ENCODE results near the gene PTP4A2.

PTP4A2 gene

DNA sequence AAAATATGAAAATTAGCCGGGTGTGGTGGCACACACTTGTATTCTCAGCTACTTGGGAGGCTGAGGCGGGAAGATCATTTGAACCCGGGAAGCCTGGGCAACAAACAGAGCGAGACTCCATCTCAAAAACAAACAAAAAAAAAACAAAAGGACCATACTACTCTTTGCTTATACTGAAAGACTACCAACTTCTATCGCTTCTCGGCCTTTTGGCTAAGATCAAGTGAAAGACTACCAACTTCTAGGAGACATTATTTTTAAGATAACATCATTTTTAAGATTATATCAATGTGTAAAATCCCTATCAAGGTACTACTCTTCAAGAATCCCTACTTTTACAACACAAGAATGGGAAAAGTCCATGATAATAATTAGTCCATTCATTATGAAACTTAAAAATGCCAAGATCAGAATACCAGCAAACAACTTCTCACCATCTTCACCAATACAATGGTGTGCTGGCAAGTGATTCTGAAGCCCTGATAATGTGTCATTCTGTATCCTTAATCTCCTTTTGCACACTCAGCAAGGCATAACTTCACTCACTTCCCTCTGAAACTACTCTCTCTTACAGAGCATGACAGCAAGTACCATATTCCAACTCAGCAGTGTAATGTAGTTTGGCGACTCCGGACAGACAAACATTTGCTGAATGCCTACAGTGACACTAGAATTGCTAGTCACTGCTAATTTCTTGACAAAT is 1.7 kb downstream of the PTP4A2 start:
- peaks cover 80% of the 10 kb centered on the region for H3K4me1 ChIP-seq (ENCODE audit: insufficient read depth, low read length)
- H3K4me2 ChIP-seq (ENCODE audit: insufficient read depth, low read length), result peak overlapping the region; percentile 66
- ATAC-seq (ENCODE audit: insufficient read depth, low read depth) (no peak), DNase-seq (no peak)
- TF ChIP-seq, protein P1, sequence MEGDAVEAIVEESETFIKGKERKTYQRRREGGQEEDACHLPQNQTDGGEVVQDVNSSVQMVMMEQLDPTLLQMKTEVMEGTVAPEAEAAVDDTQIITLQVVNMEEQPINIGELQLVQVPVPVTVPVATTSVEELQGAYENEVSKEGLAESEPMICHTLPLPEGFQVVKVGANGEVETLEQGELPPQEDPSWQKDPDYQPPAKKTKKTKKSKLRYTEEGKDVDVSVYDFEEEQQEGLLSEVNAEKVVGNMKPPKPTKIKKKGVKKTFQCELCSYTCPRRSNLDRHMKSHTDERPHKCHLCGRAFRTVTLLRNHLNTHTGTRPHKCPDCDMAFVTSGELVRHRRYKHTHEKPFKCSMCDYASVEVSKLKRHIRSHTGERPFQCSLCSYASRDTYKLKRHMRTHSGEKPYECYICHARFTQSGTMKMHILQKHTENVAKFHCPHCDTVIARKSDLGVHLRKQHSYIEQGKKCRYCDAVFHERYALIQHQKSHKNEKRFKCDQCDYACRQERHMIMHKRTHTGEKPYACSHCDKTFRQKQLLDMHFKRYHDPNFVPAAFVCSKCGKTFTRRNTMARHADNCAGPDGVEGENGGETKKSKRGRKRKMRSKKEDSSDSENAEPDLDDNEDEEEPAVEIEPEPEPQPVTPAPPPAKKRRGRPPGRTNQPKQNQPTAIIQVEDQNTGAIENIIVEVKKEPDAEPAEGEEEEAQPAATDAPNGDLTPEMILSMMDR (IDR thresholded peaks at IDR 0.05; ENCODE audit: borderline replicate concordance, extremely low read depth, low read length, poor library complexity, severe bottlenecking), result no peak
- TF ChIP-seq EZH2 (IDR thresholded peaks at IDR 0.05; ENCODE audit: borderline replicate concordance, low read depth, low read length, severe bottlenecking), result no peak
- peak overlapping the region; percentile 63 to 86 for H3K4me3 ChIP-seq (ENCODE audit: low read depth in 1 of 2, low read length in 2 of 2)
- H3K27me3 ChIP-seq (ENCODE audit: insufficient read depth, low read length, poor library complexity), result no peaks in the 10 kb centered on the region
- H4K20me1 ChIP-seq (ENCODE audit: insufficient read depth, low read length), result peaks cover 29% of the 10 kb centered on the region
- peaks cover 38% of the 10 kb centered on the region; the same call in 1 of the 2 replicates for H3K36me3 ChIP-seq (ENCODE audit: insufficient read depth, low read length)
- H2AFZ ChIP-seq (ENCODE audit: low read depth, low read length), result no peak overlapping the region
- peak overlapping the region; percentile 85 for H3K9ac ChIP-seq (ENCODE audit: low read depth, low read length)
- H3K79me2 ChIP-seq (ENCODE audit: insufficient read depth, low read length), result peaks cover 92% of the 10 kb centered on the region
- peak overlapping the region; percentile 96 for H3K27ac ChIP-seq (ENCODE audit: low read length)
- H3K9me3 ChIP-seq (ENCODE audit: insufficient read depth, low read length, severe bottlenecking), result no peaks in the 10 kb centered on the region

DNA sequence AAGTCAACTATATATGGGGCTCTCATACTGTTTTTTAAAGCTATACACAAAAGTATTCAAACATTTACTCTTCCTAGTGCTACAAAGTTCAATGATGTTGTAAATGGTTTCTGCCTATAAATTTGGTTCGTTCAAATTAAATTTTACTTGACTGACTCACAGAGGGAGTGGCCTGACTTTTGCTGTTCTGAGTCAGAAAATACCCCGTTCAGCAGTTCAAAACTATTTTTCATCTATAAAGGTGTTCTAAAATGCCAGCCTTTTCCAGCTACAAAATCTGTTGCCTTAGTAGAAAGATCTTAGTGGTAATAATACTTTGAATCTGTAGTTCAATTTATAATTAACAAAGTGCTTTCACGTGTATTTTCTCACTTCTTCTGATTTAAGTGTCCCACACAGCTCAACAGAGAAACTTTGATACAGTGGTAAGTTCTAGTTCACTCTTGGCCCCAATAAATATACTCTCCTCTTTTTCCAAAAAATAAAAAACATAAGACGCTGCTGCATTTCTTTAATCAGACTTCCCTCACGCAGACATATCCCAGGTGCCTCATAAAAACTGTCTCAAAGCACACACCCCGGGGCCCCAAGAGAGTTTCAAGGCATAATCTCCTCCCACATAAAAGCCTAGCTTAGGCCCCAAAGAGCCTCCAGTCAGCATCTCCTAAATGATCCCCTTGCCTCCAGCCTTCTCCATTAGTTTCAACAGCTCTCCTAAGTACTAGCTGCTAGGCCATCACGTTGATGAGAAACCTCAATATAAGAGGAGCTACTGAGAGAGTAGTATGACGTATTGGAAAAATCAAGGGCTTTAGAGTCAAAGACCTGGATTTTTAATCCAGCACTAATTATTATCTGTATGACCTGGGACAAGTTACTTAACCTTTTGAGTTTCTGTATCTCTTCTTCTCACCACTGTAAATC is 3.2 kb downstream of the PTP4A2 start:
- Histone ChIP-seq H4K20me1 (ENCODE audit: insufficient read depth, low read length) (peaks cover 29% of the 10 kb centered on the region), H3K36me3 (ENCODE audit: insufficient read depth, low read length) (peaks cover 50% of the 10 kb centered on the region; the same call in 1 of the 2 replicates), H3K9ac (ENCODE audit: low read depth, low read length) (peak overlapping the region; percentile 85), H3K9me3 (ENCODE audit: insufficient read depth, low read length, severe bottlenecking) (no peaks in the 10 kb centered on the region), H2AFZ (ENCODE audit: low read depth, low read length) (no peak overlapping the region), H3K4me2 (ENCODE audit: insufficient read depth, low read length) (peak overlapping the region; percentile 66), H3K4me1 (ENCODE audit: insufficient read depth, low read length) (peaks cover 80% of the 10 kb centered on the region), H3K27me3 (ENCODE audit: insufficient read depth, low read length, poor library complexity) (no peaks in the 10 kb centered on the region), H3K27ac (ENCODE audit: low read length) (peak overlapping the region; percentile 96), H3K4me3 (ENCODE audit: low read depth in 1 of 2, low read length in 2 of 2) (peak overlapping the region; percentile 63 to 86), H3K79me2 (ENCODE audit: insufficient read depth, low read length) (peaks cover 96% of the 10 kb centered on the region)
- ATAC-seq (ENCODE audit: insufficient read depth, low read depth), result peak; percentile 40
- DNase-seq, result peak; percentile 83
- TF ChIP-seq, protein P1 (IDR thresholded peaks at IDR 0.05; ENCODE audit: borderline replicate concordance, extremely low read depth, low read length, poor library complexity, severe bottlenecking), result no peak
- no peak for TF ChIP-seq EZH2 (IDR thresholded peaks at IDR 0.05; ENCODE audit: borderline replicate concordance, low read depth, low read length, severe bottlenecking)

GRCh38 chr1:31932491-31933316 is 5.5 kb downstream of the PTP4A2 start:
- H3K79me2 ChIP-seq (ENCODE audit: insufficient read depth, low read length), result peaks cover 99% of the 10 kb centered on the region
- H3K4me3 ChIP-seq (ENCODE audit: low read depth in 1 of 2, low read length in 2 of 2), result peak overlapping the region; percentile 16 to 86; a peak in 3 of 4 replicates
- H3K9ac ChIP-seq (ENCODE audit: low read depth, low read length), result peak overlapping the region; percentile 85
- H3K36me3 ChIP-seq (ENCODE audit: insufficient read depth, low read length), result peaks cover 51% of the 10 kb centered on the region; the same call in 1 of the 2 replicates
- H3K27me3 ChIP-seq (ENCODE audit: insufficient read depth, low read length, poor library complexity), result no peaks in the 10 kb centered on the region
- peaks cover 86% of the 10 kb centered on the region for H3K4me1 ChIP-seq (ENCODE audit: insufficient read depth, low read length)
- DNase-seq (peak; percentile 61), ATAC-seq (ENCODE audit: insufficient read depth, low read depth) (peak; percentile 23)
- no peak overlapping the region for H2AFZ ChIP-seq (ENCODE audit: low read depth, low read length)
- H3K4me2 ChIP-seq (ENCODE audit: insufficient read depth, low read length), result peak overlapping the region; percentile 66
- H4K20me1 ChIP-seq (ENCODE audit: insufficient read depth, low read length), result peaks cover 29% of the 10 kb centered on the region
- peak overlapping the region; percentile 96 for H3K27ac ChIP-seq (ENCODE audit: low read length)
- TF ChIP-seq EZH2 (IDR thresholded peaks at IDR 0.05; ENCODE audit: borderline replicate concordance, low read depth, low read length, severe bottlenecking), result no peak
- TF ChIP-seq, protein P1 (IDR thresholded peaks at IDR 0.05; ENCODE audit: borderline replicate concordance, extremely low read depth, low read length, poor library complexity, severe bottlenecking), result no peak
- no peaks in the 10 kb centered on the region for H3K9me3 ChIP-seq (ENCODE audit: insufficient read depth, low read length, severe bottlenecking)

Measured in DND-41 (cell line).